HEK293 (cell line): ENCODE results near the gene BMF.
"Not testable (repeated sequence)": the region's sequence is repeated elsewhere in the genome, so short reads cannot be mapped to it uniquely, and the experiment has no call there.

Experiments used
- CTCF ChIA-PET: fragments of 350-600 bp; formaldehyde crosslinking; extraction: SDS; loops from one replicate; lab custom pipeline; 2021; ENCODE audit warnings: antibody characterized with exemption; lab: Yijun Ruan, JAX
- POLR2A ChIA-PET: fragments of 300-600 bp; formaldehyde crosslinking; extraction: SDS; loops from one replicate; lab custom pipeline; 2020; ENCODE audit warnings: antibody characterized with exemption, inconsistent platforms; lab: Yijun Ruan, JAX
- H3K27ac ChIP-seq: fragments of 200-500 bp; sonication (Bioruptor generic); 2 replicates; pipeline ENCODE4 v1.5.1; 2014; ENCODE audit warnings: low read depth, low read length, control low read depth, inconsistent platforms; ENCODE audit errors: extremely low read depth
- H3K36me3 ChIP-seq, 2 experiments: fragments of 200-500 bp in 1 of 2; sonication (Bioruptor generic) in 1 of 2; 1 replicate in 1 of 2; 2 replicates in 1 of 2; pipeline ENCODE4 v1.5.1; 2014 to 2017; ENCODE audit warnings: inconsistent platforms in 2 of 2, low read length in 2 of 2; ENCODE audit not compliant: control insufficient read depth in 2 of 2, insufficient read depth in 1 of 2
- H3K4me1 ChIP-seq: fragments of 200-500 bp; sonication (Bioruptor generic); 2 replicates; pipeline ENCODE4 v1.5.1; 2014; ENCODE audit warnings: mild to moderate bottlenecking, low read length, inconsistent platforms; ENCODE audit not compliant: control insufficient read depth, insufficient read depth
- H3K4me3 ChIP-seq: 2 replicates; pipeline ENCODE4 v1.5.1; 2011; ENCODE audit warnings: low read depth, mild to moderate bottlenecking, control low read depth, low read length, moderate library complexity
- H3K9me3 ChIP-seq: fragments of 200-500 bp; sonication (Bioruptor generic); 2 replicates; pipeline ENCODE4 v1.5.1; 2014; ENCODE audit warnings: low read depth, low read length, inconsistent platforms; ENCODE audit not compliant: control insufficient read depth, insufficient read depth
- KLF1 ChIP-seq: fragments of 450-650 bp; formaldehyde crosslinking; IDR thresholded peaks from 2 replicates; pipeline ENCODE4 v1.5.1; 2016; ENCODE audit warnings: missing biosample characterization, missing genetic modification characterization
- KLF8 ChIP-seq: fragments of 450-650 bp; formaldehyde crosslinking; IDR thresholded peaks from 2 replicates; pipeline ENCODE4 v1.5.1; 2016; ENCODE audit warnings: missing biosample characterization, missing genetic modification characterization
- SCRT1 ChIP-seq: fragments of 450-650 bp; formaldehyde crosslinking; IDR thresholded peaks from 2 replicates; pipeline ENCODE4 v1.5.1; 2016; ENCODE audit warnings: missing biosample characterization, missing genetic modification characterization, borderline replicate concordance
- YY2 ChIP-seq: fragments of 450-650 bp; formaldehyde crosslinking; IDR thresholded peaks from 2 replicates; pipeline ENCODE4 v1.5.1; 2016; ENCODE audit warnings: missing biosample characterization, missing genetic modification characterization
- ZBTB17 ChIP-seq: fragments of 450-650 bp; formaldehyde crosslinking; IDR thresholded peaks from 2 replicates; pipeline ENCODE4 v1.5.1; 2016; ENCODE audit warnings: missing biosample characterization, missing genetic modification characterization
- ZBTB21 ChIP-seq: fragments of 450-650 bp; formaldehyde crosslinking; IDR thresholded peaks from 2 replicates; pipeline ENCODE4 v1.5.1; 2017; ENCODE audit warnings: missing biosample characterization, missing genetic modification characterization
- ZNF169 ChIP-seq: fragments of 450-650 bp; formaldehyde crosslinking; IDR thresholded peaks from 2 replicates; pipeline ENCODE4 v1.5.1; 2016; ENCODE audit warnings: missing biosample characterization, missing genetic modification characterization
- ZNF2 ChIP-seq: fragments of 450-650 bp; formaldehyde crosslinking; IDR thresholded peaks from 2 replicates; pipeline ENCODE4 v1.5.1; 2016; ENCODE audit warnings: missing biosample characterization, missing genetic modification characterization
- ZNF221 ChIP-seq: fragments of 450-650 bp; formaldehyde crosslinking; IDR thresholded peaks from 2 replicates; pipeline ENCODE4 v1.5.1; 2017; ENCODE audit warnings: missing biosample characterization, missing genetic modification characterization, borderline replicate concordance
- ZNF223 ChIP-seq: fragments of 450-650 bp; formaldehyde crosslinking; IDR thresholded peaks from 2 replicates; pipeline ENCODE4 v1.5.1; 2016; ENCODE audit warnings: missing biosample characterization, missing genetic modification characterization
- ZNF404 ChIP-seq: fragments of 450-650 bp; formaldehyde crosslinking; IDR thresholded peaks from 2 replicates; pipeline ENCODE4 v1.5.1; 2017; ENCODE audit warnings: missing biosample characterization, missing genetic modification characterization
- ZNF426 ChIP-seq: fragments of 450-650 bp; formaldehyde crosslinking; IDR thresholded peaks from 2 replicates; pipeline ENCODE4 v1.5.1; 2017; ENCODE audit warnings: missing biosample characterization, missing genetic modification characterization, mild to moderate bottlenecking, inconsistent platforms, moderate library complexity
- ZNF48 ChIP-seq: fragments of 450-650 bp; formaldehyde crosslinking; IDR thresholded peaks from 2 replicates; pipeline ENCODE4 v1.5.1; 2016; ENCODE audit warnings: missing biosample characterization, missing genetic modification characterization
- ZNF571 ChIP-seq: fragments of 450-650 bp; formaldehyde crosslinking; IDR thresholded peaks from 2 replicates; pipeline ENCODE4 v1.5.0; 2017; ENCODE audit warnings: missing biosample characterization, missing genetic modification characterization
- ZNF629 ChIP-seq: fragments of 450-650 bp; formaldehyde crosslinking; IDR thresholded peaks from 2 replicates; pipeline ENCODE4 v1.5.1; 2017; ENCODE audit warnings: missing biosample characterization, missing genetic modification characterization
- ZNF777 ChIP-seq: fragments of 450-650 bp; formaldehyde crosslinking; IDR thresholded peaks from 2 replicates; pipeline ENCODE4 v1.5.1; 2017; ENCODE audit warnings: missing biosample characterization, missing genetic modification characterization, borderline replicate concordance
- ZSCAN18 ChIP-seq: fragments of 450-650 bp; formaldehyde crosslinking; IDR thresholded peaks from 2 replicates; pipeline ENCODE4 v1.5.1; 2016; ENCODE audit warnings: missing biosample characterization, missing genetic modification characterization
- TF ChIP-seq, protein P1 (sequence below): fragments of 450-650 bp; formaldehyde crosslinking; conservative IDR thresholded peaks from 2 replicates; pipeline ENCODE4 v1.5.1; 2016; ENCODE audit warnings: low read depth, missing biosample characterization, missing genetic modification characterization

BMF gene

GRCh38 chr15:40115670-40116093 is 7.0 kb upstream of the BMF start (continued):
- TF ChIP-seq SCRT1 (tag by site-specific recombination) (peak; percentile 98), ZNF426 (tag by site-specific recombination) (no peak), ZNF404 (tag by site-specific recombination) (no peak), ZNF571 (tag by site-specific recombination) (no peak), ZBTB17 (peak; percentile 48; the same call in 1 of the 2 replicates), KLF1 (no peak), YY2 (tag by site-specific recombination) (no peak), ZNF221 (tag by site-specific recombination) (no peak), ZBTB21 (tag by site-specific recombination) (no peak)

DNA sequence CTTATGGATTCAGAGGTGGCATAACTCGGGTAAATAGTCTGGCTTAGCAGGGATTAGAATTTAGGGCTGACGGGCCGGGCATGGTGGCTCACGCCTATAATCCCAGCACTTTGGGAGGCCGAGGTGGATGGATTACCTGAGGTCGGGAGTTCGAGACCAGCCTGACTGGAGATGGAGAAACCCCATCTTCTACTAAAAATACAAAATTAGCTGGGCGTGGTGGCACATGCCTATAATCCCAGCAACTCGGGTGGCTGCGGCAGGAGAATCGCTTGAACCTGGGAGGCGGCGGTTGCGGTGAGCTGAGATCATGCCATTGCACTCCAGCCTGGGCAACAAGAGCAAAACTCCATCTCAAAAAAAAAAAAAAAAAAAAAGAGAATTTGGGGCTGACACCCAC is 6.4 kb upstream of the BMF start:
- not testable (repeated sequence) for H3K27ac ChIP-seq, H3K36me3 ChIP-seq, H3K4me1 ChIP-seq, H3K9me3 ChIP-seq, H3K4me3 ChIP-seq
- ChIA-PET POLR2A (interaction anchor here (1.2 kb wide), 1 partner anchor 9 kb away, joined by 4 read pairs; no protein-coding TSS in a partner anchor), CTCF (interaction anchor here (0.9 to 1.5 kb wide), 3 partner anchors 10 to 69 kb away, joined by 3 to 8 read pairs (median 4); no protein-coding TSS in a partner anchor)

GRCh38 chr15:40114218-40114617 is 5.5 kb upstream of the BMF start:
- H3K9me3 ChIP-seq = no peaks in the 10 kb centered on the region
- TF ChIP-seq ZNF629 (tag by site-specific recombination) (no peak), ZSCAN18 (tag by site-specific recombination) (no peak), ZNF48 (no peak), ZNF2 (tag by site-specific recombination) (no peak), ZNF169 (no peak), ZBTB17 (no peak), ZNF223 (tag by site-specific recombination) (no peak), KLF8 (tag by site-specific recombination) (no peak), YY2 (tag by site-specific recombination) (no peak), ZNF777 (no peak)
- TF ChIP-seq, protein P1, sequence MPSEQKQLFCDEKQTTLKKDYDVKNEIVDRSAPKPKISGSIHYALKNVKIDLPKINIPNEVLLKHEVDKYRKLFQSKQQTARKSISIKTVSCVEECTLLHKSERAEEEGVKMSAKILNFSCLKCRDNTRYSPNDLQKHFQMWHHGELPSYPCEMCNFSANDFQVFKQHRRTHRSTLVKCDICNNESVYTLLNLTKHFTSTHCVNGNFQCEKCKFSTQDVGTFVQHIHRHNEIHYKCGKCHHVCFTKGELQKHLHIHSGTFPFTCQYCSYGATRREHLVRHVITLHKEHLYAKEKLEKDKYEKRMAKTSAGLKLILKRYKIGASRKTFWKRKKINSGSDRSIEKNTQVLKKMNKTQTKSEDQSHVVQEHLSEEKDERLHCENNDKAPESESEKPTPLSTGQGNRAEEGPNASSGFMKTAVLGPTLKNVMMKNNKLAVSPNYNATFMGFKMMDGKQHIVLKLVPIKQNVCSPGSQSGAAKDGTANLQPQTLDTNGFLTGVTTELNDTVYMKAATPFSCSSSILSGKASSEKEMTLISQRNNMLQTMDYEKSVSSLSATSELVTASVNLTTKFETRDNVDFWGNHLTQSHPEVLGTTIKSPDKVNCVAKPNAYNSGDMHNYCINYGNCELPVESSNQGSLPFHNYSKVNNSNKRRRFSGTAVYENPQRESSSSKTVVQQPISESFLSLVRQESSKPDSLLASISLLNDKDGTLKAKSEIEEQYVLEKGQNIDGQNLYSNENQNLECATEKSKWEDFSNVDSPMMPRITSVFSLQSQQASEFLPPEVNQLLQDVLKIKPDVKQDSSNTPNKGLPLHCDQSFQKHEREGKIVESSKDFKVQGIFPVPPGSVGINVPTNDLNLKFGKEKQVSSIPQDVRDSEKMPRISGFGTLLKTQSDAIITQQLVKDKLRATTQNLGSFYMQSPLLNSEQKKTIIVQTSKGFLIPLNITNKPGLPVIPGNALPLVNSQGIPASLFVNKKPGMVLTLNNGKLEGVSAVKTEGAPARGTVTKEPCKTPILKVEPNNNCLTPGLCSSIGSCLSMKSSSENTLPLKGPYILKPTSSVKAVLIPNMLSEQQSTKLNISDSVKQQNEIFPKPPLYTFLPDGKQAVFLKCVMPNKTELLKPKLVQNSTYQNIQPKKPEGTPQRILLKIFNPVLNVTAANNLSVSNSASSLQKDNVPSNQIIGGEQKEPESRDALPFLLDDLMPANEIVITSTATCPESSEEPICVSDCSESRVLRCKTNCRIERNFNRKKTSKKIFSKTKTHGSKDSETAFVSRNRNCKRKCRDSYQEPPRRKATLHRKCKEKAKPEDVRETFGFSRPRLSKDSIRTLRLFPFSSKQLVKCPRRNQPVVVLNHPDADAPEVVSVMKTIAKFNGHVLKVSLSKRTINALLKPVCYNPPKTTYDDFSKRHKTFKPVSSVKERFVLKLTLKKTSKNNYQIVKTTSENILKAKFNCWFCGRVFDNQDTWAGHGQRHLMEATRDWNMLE (tag by site-specific recombination) = no peak
- H3K4me3 ChIP-seq = no peak overlapping the region
- H3K4me1 ChIP-seq = no peaks in the 10 kb centered on the region; the same call in 1 of the 2 replicates
- no peaks in the 10 kb centered on the region for H3K36me3 ChIP-seq
- H3K27ac ChIP-seq = no peak overlapping the region
- ChIA-PET POLR2A (no interaction called here), CTCF (interaction anchor here (0.7 to 1.5 kb wide), 3 partner anchors 9 to 68 kb away, joined by 3 to 8 read pairs (median 4); no protein-coding TSS in a partner anchor)
